ENCODE measurements around the gene PIK3CG.
"Not testable (repeated sequence)": the region's sequence is repeated elsewhere in the genome, so short reads cannot be mapped to it uniquely, and the experiment has no call there.

The PIK3CG gene

GRCh38 chr7:106891548-106892410, 26.7 kb downstream of the PIK3CG start:
- no peak overlapping the region for H3K4me3 ChIP-seq (ENCODE audit: low read depth, low read length)
- no peak for TF ChIP-seq CTCF (IDR thresholded peaks at IDR 0.05; ENCODE audit: low read depth, low read length)

- no peak overlapping the region for H3K4me3 ChIP-seq (ENCODE audit: low read depth, low read length)
- no peak for TF ChIP-seq CTCF (IDR thresholded peaks at IDR 0.05; ENCODE audit: low read depth, low read length)
These were observed 28.5 kb downstream of the PIK3CG start for GRCh38 chr7:106893591-106893990.

GRCh38 chr7:106895246-106895864, 30.3 kb downstream of the PIK3CG start:
- H3K4me3 ChIP-seq (ENCODE audit: low read depth, low read length), result no peak overlapping the region
- TF ChIP-seq CTCF (IDR thresholded peaks at IDR 0.05; ENCODE audit: low read depth, low read length), result no peak

DNA sequence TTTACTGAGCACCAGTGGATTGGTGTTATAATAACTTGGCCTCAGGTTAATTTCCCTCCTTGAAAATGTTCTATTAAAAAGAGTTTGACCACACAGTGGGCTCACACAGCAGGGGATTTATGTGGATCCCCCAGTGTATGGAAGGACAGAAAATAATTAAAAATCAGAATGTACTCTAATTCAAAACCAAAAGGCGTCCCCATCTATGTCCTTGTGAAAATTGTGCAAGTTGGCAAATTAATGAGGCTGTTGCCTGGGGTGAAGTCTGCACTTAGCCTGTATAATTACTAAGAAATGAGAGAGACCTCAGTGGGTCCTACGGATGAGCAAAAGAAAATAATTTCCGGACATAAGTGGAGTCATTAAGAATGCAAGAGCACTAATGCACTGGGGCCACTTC, 31.1 kb downstream of the PIK3CG start:
- no peak for TF ChIP-seq CTCF (IDR thresholded peaks at IDR 0.05; ENCODE audit: low read depth, low read length)

DNA sequence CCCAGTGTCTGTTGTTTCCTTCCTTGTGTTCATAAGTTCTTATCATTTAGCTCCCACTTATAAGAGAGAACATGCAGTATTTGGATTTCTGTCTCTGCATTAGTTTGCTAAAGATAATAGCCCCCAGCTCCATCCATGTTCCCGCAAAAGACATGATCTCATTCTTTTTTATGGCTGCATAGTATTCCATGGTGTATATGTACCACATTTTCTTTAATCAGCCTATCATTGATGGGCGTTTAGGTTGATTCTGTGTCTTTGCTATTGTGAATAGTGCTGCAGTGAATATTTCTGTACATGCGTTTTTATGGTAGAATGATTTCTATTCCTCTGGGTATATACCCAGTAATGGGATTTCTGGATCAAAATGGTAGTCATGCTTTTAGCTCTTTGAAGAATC, 32.5 kb downstream of the PIK3CG start:
- not testable (repeated sequence) for H3K4me3 ChIP-seq (ENCODE audit: low read depth, low read length)

More for the DNA sequence above, 31.1 kb downstream of the PIK3CG start:
- no peak overlapping the region for H3K4me3 ChIP-seq (ENCODE audit: low read depth, low read length)

DNA sequence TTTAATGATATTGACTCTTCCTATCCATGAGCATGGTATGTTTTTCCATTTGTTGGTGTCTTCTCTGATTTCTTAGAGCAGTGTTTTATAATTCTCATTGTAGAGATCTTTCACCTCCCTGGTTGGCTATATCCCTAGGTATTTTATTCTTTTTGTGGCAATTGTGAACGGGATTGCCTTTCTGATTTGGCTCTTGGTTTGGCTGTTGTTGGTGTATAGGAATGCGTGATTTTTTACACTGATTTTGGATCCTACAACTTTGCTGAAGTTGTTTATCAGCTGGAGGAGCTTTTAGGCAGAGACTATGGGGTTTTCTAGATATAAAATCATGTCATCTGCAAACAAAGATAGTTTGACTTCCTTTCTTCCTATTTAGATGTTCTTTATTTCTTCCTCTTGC, 33.9 kb downstream of the PIK3CG start:
- not testable (repeated sequence) for H3K4me3 ChIP-seq (ENCODE audit: low read depth, low read length)

DNA sequence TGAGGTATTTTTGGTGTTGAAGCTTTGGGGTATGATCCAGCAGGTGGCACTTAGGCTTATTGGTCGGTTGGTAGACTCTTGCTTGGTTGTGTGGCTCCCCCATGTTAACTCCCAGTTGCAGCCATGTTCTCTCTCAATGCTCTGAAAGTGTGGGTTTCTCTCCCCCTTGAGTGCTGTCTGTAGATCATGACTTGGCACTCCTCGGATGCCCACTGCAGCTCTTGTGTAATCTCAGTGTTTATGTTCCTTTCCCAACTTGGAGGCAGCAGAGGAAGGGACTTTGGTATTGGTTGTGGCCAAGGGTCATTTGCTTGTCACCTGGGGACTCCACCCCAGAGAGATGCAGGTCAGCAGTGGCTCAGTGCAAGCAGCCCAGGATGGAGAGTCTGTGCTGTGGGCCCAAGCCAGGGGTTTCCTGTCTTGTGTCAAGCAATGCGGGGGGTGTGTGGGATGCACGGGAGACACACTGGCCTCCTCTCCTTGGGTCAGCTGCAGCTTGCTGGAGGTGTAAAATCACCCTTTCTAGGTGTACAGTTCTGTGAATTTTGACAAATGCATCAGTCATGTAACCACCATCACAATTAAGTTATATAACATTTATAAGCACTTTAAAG, 36.9 kb downstream of the PIK3CG start:
- no peak overlapping the region for H3K4me3 ChIP-seq (ENCODE audit: low read depth, low read length)
- TF ChIP-seq CTCF (IDR thresholded peaks at IDR 0.05; ENCODE audit: low read depth, low read length), result no peak

- H3K4me3 ChIP-seq (ENCODE audit: low read depth, low read length), result no peak overlapping the region
- no peak for TF ChIP-seq CTCF (IDR thresholded peaks at IDR 0.05; ENCODE audit: low read depth, low read length)
These were observed 40.7 kb downstream of the PIK3CG start for GRCh38 chr7:106905734-106906133.
